HepG2 (cell line): ENCODE results near the gene MAP6D1. TPM values are rescaled to one million over a fixed set of nuclear protein-coding genes. Genes with fewer than 3 reads are reported as not detected.

Source experiments
- ATAC-seq: fragments of 200-7000 bp; cut with Tn5 transposase; 3 replicates; pipeline ENCODE4 v1.9.1; 2020; ENCODE audit warnings: mild to moderate bottlenecking, moderate library complexity
- BruUV-seq: library from RNA; stranded (reverse); fragments of 400-500 nt; replicated peaks from 2 replicates; lab custom pipeline; 2021; lab: Mats Ljungman, UMichigan
- CTCF ChIA-PET: fragments of 300-600 bp; formaldehyde crosslinking; extraction: SDS; loops from one replicate; lab custom pipeline; 2021; ENCODE audit warnings: low total read pairs, inconsistent platforms, low intra/inter-chr PET ratio; lab: Yijun Ruan, JAX
- POLR2A ChIA-PET: fragments of 350-600 bp; sonication (Branson Sonifier 250); formaldehyde crosslinking; loops from one replicate; lab custom pipeline; 2020; ENCODE audit warnings: antibody characterized with exemption, inconsistent platforms; lab: Yijun Ruan, JAX
- DNase-seq: peaks from one replicate; pipeline ENCODE4 v3.0.0-alpha.2; 2015; ENCODE audit warnings: low spot score
- FAIRE-seq: peaks from 3 replicates; lab custom pipeline; 2011; peaks lifted over from hg19 to GRCh38; lab: Jason Lieb, UNC
- H2AFZ ChIP-seq: one replicate; pipeline ENCODE4 v1.6.1; 2011; ENCODE audit warnings: low read length, inconsistent platforms
- H3K27ac ChIP-seq: fragments of 300-600 bp; 3 replicates; pipeline ENCODE4 v1.8.0; 2011; ENCODE audit warnings: mixed run types, mild to moderate bottlenecking, mixed read lengths, low read length, inconsistent platforms; ENCODE audit not compliant: insufficient read depth; ENCODE audit errors: extremely low read length
- H3K27me3 ChIP-seq, 2 experiments: fragments of 200-600 bp in 1 of 2; 2 replicates in 1 of 2; 3 replicates in 1 of 2; pipeline versions ENCODE4 v1.6.0 to v1.8.0; 2011; ENCODE audit warnings: low read length in 2 of 2, mild to moderate bottlenecking in 2 of 2, moderate library complexity in 2 of 2, inconsistent platforms in 1 of 2; ENCODE audit not compliant: insufficient read depth in 2 of 2, control insufficient read depth in 1 of 2
- H3K36me3 ChIP-seq, 2 experiments: fragments of 200-600 bp in 1 of 2; replicated peaks in 1 of 2; 2 replicates in 1 of 2; 3 replicates in 1 of 2; pipeline versions ENCODE4 v1.5.1 to v1.8.0; 2011; ENCODE audit warnings: low read length in 2 of 2, inconsistent platforms in 1 of 2; ENCODE audit not compliant: insufficient read depth in 2 of 2, control insufficient read depth in 1 of 2
- H3K4me1 ChIP-seq: 2 replicates; pipeline ENCODE4 v1.5.1; 2012; ENCODE audit warnings: low read length, inconsistent platforms; ENCODE audit not compliant: insufficient read depth
- H3K4me2 ChIP-seq: 2 replicates; pipeline ENCODE4 v1.6.0; 2011; ENCODE audit warnings: low read depth, low read length, inconsistent platforms
- H3K4me3 ChIP-seq, 3 experiments: fragments of 200-600 bp in 1 of 3; sonication (generic), shearing (Covaris generic) in 1 of 3; replicated peaks in 1 of 3; 2 replicates each; pipeline ENCODE4 v1.5.1; 2011 to 2016; ENCODE audit warnings: low read length in 3 of 3, inconsistent platforms in 2 of 3, low read depth in 2 of 3, mild to moderate bottlenecking in 2 of 3, control low read depth in 1 of 3, mixed read lengths in 1 of 3; ENCODE audit not compliant: insufficient read depth in 1 of 3
- H3K79me2 ChIP-seq: one replicate; pipeline ENCODE4 v1.6.1; 2011; ENCODE audit warnings: low read length, inconsistent platforms; ENCODE audit not compliant: insufficient read depth
- H3K9ac ChIP-seq: 2 replicates; pipeline ENCODE4 v1.6.0; 2011; ENCODE audit warnings: mild to moderate bottlenecking, low read depth, low read length, inconsistent platforms; ENCODE audit not compliant: insufficient read depth
- H3K9me3 ChIP-seq: 2 replicates; pipeline ENCODE4 v1.5.1; 2012; ENCODE audit warnings: mild to moderate bottlenecking, low read length
- H4K20me1 ChIP-seq: 2 replicates; pipeline ENCODE4 v1.6.0; 2011; ENCODE audit warnings: inconsistent platforms, mild to moderate bottlenecking, low read length, moderate library complexity; ENCODE audit not compliant: insufficient read depth
- HNF1A ChIP-seq, 2 experiments: sonication (generic) in 1 of 2; formaldehyde crosslinking in 1 of 2; IDR thresholded peaks; 2 replicates each; pipeline versions ENCODE4 v1.4.0 to v1.6.1; 2016 to 2020; ENCODE audit warnings: borderline replicate concordance in 1 of 2, low read depth in 1 of 2, mild to moderate bottlenecking in 1 of 2, missing genetic modification reagents in 1 of 2
- NR2F6 ChIP-seq, 2 experiments: IDR thresholded peaks; 2 replicates each; pipeline ENCODE4 v1.6.1; 2016; ENCODE audit warnings: antibody characterized with exemption in 1 of 2, mild to moderate bottlenecking in 1 of 2
- RFX1 ChIP-seq: fragments of 450-650 bp; IDR thresholded peaks from 2 replicates; pipeline ENCODE4 v1.6.1; 2017
- RXRB ChIP-seq: IDR thresholded peaks from 2 replicates; pipeline ENCODE4 v1.6.1; 2016; ENCODE audit warnings: borderline replicate concordance, missing genetic modification reagents, missing compliant biosample characterization
- TCF7L2 ChIP-seq: IDR thresholded peaks from 2 replicates; pipeline ENCODE4 v1.6.1; 2011; ENCODE audit warnings: mild to moderate bottlenecking, low read depth, low read length, moderate library complexity
- TFDP2 ChIP-seq: sonication (generic); formaldehyde crosslinking; IDR thresholded peaks from 2 replicates; pipeline ENCODE4 v1.4.0; 2020; ENCODE audit warnings: missing genetic modification reagents
- U2AF2 ChIP-seq: fragments of 200-400 bp; formaldehyde crosslinking; IDR thresholded peaks from 2 replicates; pipeline ENCODE4 v1.6.1; 2017; ENCODE audit warnings: low read depth, mild to moderate bottlenecking, low read length
- ZNF18 ChIP-seq: sonication (generic); formaldehyde crosslinking; IDR thresholded peaks from 2 replicates; pipeline ENCODE4 v1.8.0; 2022; ENCODE audit warnings: mild to moderate bottlenecking, missing genetic modification reagents; ENCODE audit not compliant: insufficient replicate concordance
- ZNF609 ChIP-seq: sonication (generic); formaldehyde crosslinking; IDR thresholded peaks from 2 replicates; pipeline ENCODE4 v1.4.0; 2020; ENCODE audit warnings: mild to moderate bottlenecking, missing genetic modification reagents, borderline replicate concordance
- ZNF879 ChIP-seq: sonication (generic); formaldehyde crosslinking; IDR thresholded peaks from 2 replicates; pipeline ENCODE4 v1.8.1; 2023; ENCODE audit warnings: missing genetic modification reagents
- WGBS: methylation state at CpG from one replicate; pipeline ENCODE4 v1.1.6; 2017; ENCODE audit warnings: low lambda C conversion rate; 5-methylcytosine and 5-hydroxymethylcytosine counted together
- in situ Hi-C: cut with HindIII; loops from 2 replicates; pipeline ENCODE4 v1.10.0; 2017; ENCODE audit warnings: low pct_unique_long_range_greater_than_20kb; ENCODE audit not compliant: extremely low pct_ligation_motif_present
- intact Hi-C: fragments of 100-400 bp; cut with micrococcal nuclease; formaldehyde crosslinking; loops from one replicate; pipeline ENCODE4 v1.10.0; 2022; ENCODE audit not compliant: unreplicated experiment
- polyA plus RNA-seq, 8 experiments: library from polyadenylated mRNA; depleted of rRNA in 3 of 8; stranded (reverse) in 7 of 8; unstranded in 1 of 8; fragments of >200 nt; fragmentation: Illumina TruSeq in 4 of 8; extraction: Trizol in 4 of 8; gene quantifications; 2 replicates each; pipeline versions ENCODE4 v1.2.1 to v1.2.3, GENCODE V29; 2011 to 2016; ENCODE audit warnings: low read depth in 4 of 8, missing spikeins in 1 of 8, mixed read lengths in 1 of 8; ENCODE audit not compliant: insufficient read depth in 1 of 8
- total RNA-seq, 5 experiments: library from RNA; depleted of rRNA; stranded (reverse); fragments of >200 nt; fragmentation: Illumina TruSeq; extraction: Trizol; gene quantifications; 2 replicates each; pipeline ENCODE4 v1.2.3, GENCODE V29; 2016; ENCODE audit warnings: low read depth in 1 of 5

MAP6D1 gene
- total and polyA plus RNA-seq, 2 of the 13 experiments (the other 11 are each of a cell fraction or from before 2014, with no cell fraction given), result 0.12 to 0.62 TPM

- TF ChIP-seq ZNF609 (CRISPR knock-in tag), result no peak
- TF ChIP-seq NR2F6 (IDR thresholded peaks at IDR 0.05), result no peak
- no peak for TF ChIP-seq NR2F6 (CRISPR knock-in tag; IDR thresholded peaks at IDR 0.05)
- no peak for TF ChIP-seq ZNF879 (CRISPR knock-in tag)
These were observed 48.5 kb upstream of the MAP6D1 start (continued) for GRCh38 chr3:183873914-183874313.

- Histone ChIP-seq H3K4me2 (no peak overlapping the region), H3K4me3 (no peak overlapping the region), H2AFZ (no peak overlapping the region), H3K27ac (no peak overlapping the region), H3K9me3 (no peaks in the 10 kb centered on the region), H3K79me2 (peaks cover 57% of the 10 kb centered on the region), H3K36me3 (peaks cover 2 to 14% of the 10 kb centered on the region in 2 experiments; a peak in 4 of 5 replicates), H3K27me3 (no peaks in the 10 kb centered on the region), H3K9ac (no peak overlapping the region), H4K20me1 (peaks cover 20% of the 10 kb centered on the region), H3K4me1 (peaks cover 23% of the 10 kb centered on the region)
- DNase-seq, result no peak
- no peak for ATAC-seq
- ChIA-PET POLR2A (no interaction called here), CTCF (no interaction called here)
- intact Hi-C loops, result no loop called here
- no TSS peak for BruUV-seq
- in situ Hi-C loops, result no loop called here
- FAIRE-seq, result no peak
- 98% methylated on average over 2 of the region's 2 CpGs for WGBS
- TF ChIP-seq RFX1 (no peak), U2AF2 (no peak), RXRB (CRISPR knock-in tag) (no peak), TFDP2 (no peak), HNF1A (IDR thresholded peaks at IDR 0.05; ENCODE audit: low read depth) (no peak), HNF1A (CRISPR knock-in tag; IDR thresholded peaks at IDR 0.05; ENCODE audit: borderline replicate concordance) (no peak), TCF7L2 (no peak), ZNF18 (CRISPR knock-in tag) (no peak)
These were observed 46.2 kb upstream of the MAP6D1 start for GRCh38 chr3:183871541-183871940.
